Umbilical cord (tissue), 2 donors: Measurements from ENCODE around the gene HDAC4. TPM values are rescaled to one million over a fixed set of nuclear protein-coding genes. Genes with fewer than 3 reads are reported as not detected.

Source experiments
- DNase-seq: peaks from one replicate; pipeline ENCODE4 v3.0.0-alpha.2; 2015; ENCODE audit warnings: low spot score
- total RNA-seq: library from RNA; depleted of rRNA; stranded (reverse); fragments of >200 nt; gene quantifications from one replicate; pipeline ENCODE4 v1.2.3, GENCODE V29; 2014; ENCODE audit warnings: low replicate concordance; ENCODE audit not compliant: insufficient read depth

HDAC4 gene
- total RNA-seq, 1 donor from 2014 or later = 99.4 TPM

- no peak for DNase-seq
Measured at GRCh38 chr2:239257511-239257937, 143.3 kb downstream of the HDAC4 start.

DNA sequence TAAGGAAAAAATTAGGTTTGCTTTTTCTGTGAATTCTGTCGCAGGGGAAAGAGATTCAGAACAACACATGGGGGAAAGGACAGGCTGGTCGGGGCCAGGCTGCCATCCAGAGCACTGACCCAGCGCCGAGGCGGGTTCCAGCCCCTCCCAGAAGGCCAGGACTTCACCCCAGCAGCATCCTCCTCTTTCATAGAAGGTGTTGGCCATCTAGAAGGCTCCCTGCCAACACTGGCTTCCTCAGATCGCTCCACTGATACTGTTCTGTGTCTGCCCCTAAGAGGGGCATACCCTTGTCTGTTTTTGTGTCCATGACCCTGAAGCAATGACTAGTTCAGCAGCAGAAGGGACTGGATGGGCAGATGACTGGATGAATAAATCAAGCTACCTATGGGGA lies 144.5 kb downstream of the HDAC4 start:
- no peak for DNase-seq

- DNase-seq = no peak
Measured at GRCh38 chr2:239255628-239256349, 145.0 kb downstream of the HDAC4 start.

GRCh38 chr2:239255218-239255617 lies 145.6 kb downstream of the HDAC4 start:
- no peak for DNase-seq

- no peak for DNase-seq
Measured at GRCh38 chr2:239253701-239254436, 147.0 kb downstream of the HDAC4 start.

- no peak for DNase-seq
Measured at GRCh38 chr2:239253264-239253663, 147.6 kb downstream of the HDAC4 start.

GRCh38 chr2:239252801-239253200 lies 148.0 kb downstream of the HDAC4 start:
- DNase-seq = no peak

DNA sequence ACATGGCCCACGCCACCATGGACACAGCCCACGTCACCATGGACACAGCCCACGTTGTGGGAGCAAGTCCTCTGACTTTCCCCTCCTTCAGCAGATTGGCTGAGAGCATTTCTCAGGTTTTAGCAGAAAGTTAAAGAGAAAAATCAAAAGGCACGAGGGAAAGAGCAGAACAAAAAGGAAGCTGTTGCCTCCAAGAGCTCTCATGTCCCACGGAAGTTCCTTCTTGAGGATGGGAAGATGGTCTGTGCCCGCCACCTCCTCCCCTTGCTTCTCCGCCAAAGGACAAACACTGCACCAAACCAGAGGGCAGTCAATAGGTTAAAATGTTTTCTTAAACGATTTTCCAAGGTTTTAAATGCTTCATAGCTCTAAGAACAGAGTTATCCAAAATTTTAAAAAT lies 148.4 kb downstream of the HDAC4 start:
- no peak for DNase-seq

GRCh38 chr2:239251971-239252370 lies 148.8 kb downstream of the HDAC4 start:
- DNase-seq = no peak

GRCh38 chr2:239250216-239251081 lies 150.4 kb downstream of the HDAC4 start:
- no peak for DNase-seq

- DNase-seq = peak; percentile 56
Measured at GRCh38 chr2:239249776-239250175, 151.0 kb downstream of the HDAC4 start.

- no peak for DNase-seq
Measured at GRCh38 chr2:239249048-239249447, 151.8 kb downstream of the HDAC4 start.

DNA sequence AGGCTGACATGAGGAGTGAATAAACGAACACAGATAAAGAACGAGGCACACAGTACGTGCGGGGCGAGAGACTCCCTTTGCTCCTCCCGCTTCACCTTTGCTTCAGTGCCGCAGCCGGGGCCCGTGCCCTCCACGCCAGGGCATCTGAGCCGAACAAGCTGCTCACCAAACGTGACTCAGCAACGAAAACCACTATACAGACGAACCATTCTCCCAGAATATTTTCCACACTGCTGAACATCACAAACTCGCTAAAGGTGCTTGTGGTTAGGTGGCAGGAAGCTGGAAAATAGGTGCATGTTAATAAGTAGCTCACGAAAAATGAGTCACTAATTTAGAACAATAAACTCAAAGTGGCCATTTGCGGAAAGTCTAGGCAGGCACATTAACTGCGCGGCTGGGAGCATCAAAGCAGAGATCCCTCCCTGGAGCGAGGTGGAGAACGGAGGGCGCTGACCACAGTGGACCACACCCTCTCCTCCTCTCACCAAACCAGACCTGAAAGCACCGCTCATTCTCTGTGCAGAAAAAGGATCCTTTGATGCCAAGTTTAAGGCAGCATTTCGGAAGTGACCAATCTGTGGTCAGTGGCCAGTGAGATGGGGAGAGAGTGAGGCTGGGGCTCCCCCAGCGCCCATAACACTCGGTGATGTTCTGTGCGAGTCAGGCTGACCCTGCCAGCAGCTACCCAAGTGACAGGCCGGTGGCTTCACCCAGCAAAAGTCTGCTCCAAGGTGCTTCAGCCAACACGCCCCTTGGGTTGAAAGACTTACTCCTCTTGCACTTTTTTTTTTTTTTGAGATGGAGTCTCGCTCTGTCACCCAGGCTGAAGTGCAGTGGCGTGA lies 153.2 kb downstream of the HDAC4 start:
- no peak for DNase-seq

GRCh38 chr2:239246723-239247122 lies 154.1 kb downstream of the HDAC4 start:
- DNase-seq = no peak

DNA sequence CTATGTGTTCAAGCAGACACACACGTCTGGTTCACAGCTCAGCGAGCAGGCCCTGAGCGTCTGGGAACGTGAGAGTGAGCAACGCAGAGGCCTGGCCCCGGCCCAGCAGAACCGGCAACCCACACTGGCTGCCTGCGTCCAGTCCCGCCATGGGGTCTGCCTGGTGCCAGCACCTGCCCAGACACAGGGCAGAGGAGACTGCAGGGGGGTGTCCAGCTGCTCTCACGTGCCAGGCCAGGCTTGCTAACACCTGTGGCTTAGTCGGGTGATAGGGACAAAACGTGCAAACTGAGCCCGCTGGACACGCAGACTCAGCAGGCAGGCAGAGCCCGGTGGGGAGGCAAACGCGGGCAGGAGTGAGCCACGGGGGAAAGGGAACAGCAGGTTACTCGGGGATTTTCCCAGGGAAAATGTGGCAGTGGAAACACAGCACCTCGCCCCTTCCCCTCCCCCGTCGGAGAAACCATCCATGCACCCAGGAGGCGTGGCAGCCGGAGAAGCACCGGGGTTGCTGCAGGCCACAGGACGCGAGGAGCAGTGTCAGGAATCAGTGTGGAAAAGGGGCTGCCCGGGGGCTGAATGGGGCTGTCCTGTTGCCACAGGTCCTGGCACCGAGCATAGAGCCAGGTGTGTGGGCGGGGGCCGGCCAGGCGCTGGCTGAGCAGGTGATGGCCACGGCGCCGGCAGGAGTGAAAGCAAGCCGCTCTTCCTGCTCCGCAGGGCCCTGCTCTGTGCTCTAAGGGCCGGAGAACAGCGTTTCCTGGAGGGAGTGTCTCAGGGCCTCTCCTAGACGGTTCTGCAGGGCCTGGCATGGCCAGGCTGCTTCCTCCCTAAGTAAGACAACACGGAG lies 154.7 kb downstream of the HDAC4 start:
- DNase-seq = no peak

DNA sequence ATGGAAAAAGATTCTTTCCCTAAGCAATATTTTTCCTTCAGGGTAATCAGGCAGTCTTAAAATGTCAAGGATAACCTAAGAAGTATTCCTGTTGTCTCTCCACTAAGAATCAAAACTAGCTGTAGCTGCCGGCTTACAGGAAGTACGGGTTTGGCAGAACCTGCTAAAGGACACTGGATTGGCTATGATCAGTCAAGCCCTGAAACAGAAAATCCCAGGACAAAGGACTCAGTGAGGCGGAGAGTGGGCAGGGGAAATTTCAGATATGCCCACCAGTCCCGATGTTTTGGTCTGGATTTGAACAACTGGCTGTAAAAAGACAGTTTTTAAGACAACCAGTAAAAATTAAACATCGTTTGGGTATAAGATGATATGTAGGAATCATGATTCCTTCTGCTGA lies 155.7 kb downstream of the HDAC4 start:
- DNase-seq = no peak

DNA sequence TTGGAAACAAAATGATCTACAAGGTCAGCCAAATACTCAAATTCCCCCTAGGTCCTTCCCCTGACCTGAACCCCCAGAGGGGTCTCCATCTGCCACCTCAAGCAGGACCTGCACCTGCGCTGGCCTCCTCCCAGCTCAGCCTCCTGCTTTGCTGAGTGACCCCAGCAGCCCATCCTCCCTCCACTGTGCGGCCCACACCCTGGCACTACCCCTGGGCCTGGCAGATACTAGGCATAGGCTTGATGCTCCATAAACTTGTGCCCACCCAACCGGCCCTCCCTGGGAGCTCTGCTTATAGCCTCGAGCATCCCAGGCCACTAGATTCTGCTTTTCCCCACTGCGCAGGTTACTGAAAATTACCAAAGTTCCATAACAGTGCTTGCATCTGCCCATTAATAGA lies 156.2 kb downstream of the HDAC4 start:
- no peak for DNase-seq

DNA sequence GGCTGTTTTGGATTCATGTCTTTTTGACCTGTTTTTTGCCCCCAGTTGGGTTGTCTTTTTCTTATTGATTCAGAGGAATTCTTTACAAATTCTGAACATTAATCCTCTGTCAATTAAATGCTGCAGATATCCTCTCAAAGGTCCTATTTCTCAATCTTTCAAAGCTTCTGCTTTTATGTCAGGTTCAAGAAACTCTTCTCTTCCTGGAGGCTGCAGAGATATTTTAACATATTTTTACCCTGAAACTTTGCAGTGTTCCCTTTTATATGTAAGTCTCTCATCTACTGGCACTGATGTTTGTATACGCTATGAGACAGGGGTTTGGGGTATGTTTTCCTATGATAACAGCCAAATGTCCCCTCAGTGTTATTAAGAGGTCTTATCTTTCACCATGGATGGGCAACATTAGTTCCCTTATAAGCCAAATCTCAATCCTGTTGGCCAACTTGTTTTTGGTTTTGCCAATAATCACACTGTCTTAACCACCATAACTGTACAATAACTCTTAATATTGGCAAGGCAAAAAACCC lies 159.3 kb downstream of the HDAC4 start:
- no peak for DNase-seq

DNA sequence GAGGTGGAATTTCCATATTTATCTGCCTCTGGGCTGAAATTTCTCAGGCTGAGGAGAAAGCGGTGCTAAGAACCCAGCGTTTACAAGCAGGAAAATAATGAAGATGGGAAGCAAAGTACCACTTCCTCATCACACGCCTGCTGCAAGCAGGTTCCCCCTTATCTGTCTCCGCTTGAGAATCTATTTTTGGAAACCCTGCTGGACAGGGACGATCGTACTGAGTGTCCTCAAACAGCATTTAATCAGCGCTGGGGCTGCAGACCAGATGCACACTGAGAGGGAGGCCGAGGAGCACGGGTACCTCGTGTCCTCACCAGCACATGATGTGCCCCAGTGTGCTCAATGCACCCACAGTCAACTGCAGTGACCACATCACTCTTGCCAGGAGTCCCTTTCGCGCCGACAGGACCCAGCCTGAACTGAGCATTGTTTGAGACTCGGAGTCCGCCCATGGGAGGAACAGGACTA lies 160.4 kb downstream of the HDAC4 start:
- DNase-seq = no peak
